GM18526 (cell line): ENCODE data around the gene PAN3.

Experiments
- POLR2A ChIP-seq: IDR thresholded peaks from 3 replicates; pipeline ENCODE4 v1.6.1; 2011; ENCODE audit not compliant: insufficient read length; ENCODE audit errors: extremely low read depth

The PAN3 gene

DNA sequence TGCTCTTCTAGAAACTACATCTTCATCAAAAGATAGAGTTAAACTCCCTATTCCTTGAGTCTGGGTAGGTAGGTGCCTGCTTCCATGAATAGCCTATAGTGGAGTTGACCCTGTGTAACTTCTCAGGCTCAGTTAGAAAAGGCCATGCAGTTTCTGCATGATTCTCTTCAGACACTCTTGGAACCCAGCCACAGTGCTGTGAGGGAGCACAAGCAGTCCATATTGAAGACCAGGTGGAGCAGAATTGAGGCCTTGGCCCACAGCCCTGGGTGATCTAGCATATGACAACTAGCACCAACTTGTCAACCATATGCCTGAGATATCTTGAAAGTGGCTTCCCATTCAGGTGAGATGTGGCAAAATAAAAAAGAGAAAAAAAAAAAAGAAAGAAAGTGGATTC lies 10.3 kb upstream of the PAN3 start:
- no peak for TF ChIP-seq POLR2A

- TF ChIP-seq POLR2A = no peak
These were observed 9.4 kb upstream of the PAN3 start for GRCh38 chr13:28128926-28129325.

- no peak for TF ChIP-seq POLR2A
These were observed 8.2 kb upstream of the PAN3 start for GRCh38 chr13:28129911-28130693.

GRCh38 chr13:28131646-28132045 lies 6.7 kb upstream of the PAN3 start:
- no peak for TF ChIP-seq POLR2A

DNA sequence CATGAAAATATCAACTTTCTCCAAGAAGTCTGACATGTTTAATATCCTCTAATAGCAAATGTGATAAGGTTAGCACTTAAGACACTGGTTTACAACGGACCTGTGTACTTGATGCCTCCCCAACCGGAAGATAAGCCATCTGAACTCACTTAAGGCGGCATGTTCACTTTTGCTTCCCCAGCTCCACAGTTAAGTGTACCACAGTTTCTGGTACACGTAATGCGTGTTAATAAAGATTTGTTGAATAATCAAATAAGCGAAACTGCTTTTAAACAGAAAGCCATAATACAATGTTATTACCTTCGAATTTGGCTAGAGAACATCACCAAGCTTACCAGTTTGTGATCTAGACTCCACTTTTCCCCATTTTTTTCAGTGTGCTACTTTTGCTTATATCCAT lies 1.4 kb upstream of the PAN3 start:
- no peak for TF ChIP-seq POLR2A

GRCh38 chr13:28137596-28137995 lies 749 bp upstream of the PAN3 start:
- no peak for TF ChIP-seq POLR2A

GRCh38 chr13:28138756-28139470 lies 568 bp downstream of the PAN3 start:
- TF ChIP-seq POLR2A = peak; percentile 63

DNA sequence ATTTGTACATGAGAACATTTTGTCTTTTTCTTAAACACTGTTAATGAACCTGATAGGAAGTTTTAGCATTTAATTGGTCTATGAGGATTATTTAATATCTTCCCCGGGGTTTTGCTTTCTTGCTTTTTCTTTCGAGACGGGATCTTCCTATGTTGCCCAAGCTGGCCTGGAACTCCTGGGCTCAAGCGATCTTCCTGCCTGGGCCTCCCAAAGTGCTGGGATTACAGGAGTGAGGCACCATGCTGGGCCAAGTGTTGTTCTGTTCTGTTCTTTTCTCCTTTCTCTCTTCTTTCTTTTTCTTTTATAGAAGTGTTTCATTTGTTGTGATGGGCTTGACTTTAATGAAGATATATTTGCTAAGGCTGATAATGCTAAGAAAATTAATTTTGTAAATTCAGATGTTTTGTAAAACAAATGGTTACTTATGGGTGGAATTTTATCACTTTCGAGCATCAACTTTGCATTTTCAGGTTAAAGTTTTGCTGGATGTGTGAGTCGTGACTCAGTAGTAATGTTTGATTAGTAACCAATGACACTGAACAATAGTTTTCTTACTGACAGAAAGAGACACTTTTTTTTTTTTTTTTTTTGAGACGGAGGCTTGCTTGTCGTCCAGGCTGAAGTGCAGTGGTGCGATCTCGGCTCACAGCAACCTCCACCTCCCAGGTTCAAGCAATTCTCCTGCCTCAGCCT lies 2.2 kb downstream of the PAN3 start:
- no peak for TF ChIP-seq POLR2A

GRCh38 chr13:28145049-28145448 lies 6.7 kb downstream of the PAN3 start:
- TF ChIP-seq POLR2A = no peak

DNA sequence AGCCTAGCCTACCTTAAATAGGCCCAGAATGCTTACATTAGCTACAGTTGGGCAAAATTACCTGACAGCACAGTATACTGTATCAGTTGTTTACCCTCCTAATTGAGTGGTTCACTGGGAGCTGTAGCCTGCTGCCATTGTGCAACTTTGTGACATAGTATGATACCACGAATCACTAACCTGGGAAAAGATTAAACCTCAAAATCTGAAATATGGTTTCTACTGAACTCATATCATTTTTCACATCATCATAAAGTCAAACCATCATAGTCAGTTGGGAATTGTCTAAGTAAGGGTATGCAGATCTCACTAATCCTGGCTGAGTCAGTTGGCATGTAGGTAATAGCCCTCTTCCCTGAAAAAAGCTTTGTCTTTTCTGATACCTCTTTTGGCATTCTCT lies 9.2 kb downstream of the PAN3 start:
- no peak for TF ChIP-seq POLR2A

DNA sequence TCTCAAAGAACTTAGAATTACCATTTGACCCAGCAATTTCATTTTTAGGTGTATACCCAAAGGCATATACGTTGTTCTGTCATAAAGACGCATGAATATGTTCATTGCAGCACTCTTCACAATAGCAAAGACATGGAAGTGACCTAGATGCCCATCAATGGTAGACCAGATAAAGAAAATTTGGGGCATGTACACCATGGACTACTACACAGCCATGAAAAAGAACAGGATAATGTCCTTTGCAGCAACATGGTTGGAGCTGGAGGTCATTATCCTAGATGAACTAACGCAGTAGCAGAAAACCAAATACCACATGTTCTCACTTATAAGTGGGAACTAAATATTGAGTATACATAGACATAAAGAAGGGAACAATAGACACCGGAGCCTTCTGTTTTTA lies 20.7 kb downstream of the PAN3 start:
- TF ChIP-seq POLR2A = no peak

GRCh38 chr13:28161370-28161769 lies 23.0 kb downstream of the PAN3 start:
- TF ChIP-seq POLR2A = no peak

DNA sequence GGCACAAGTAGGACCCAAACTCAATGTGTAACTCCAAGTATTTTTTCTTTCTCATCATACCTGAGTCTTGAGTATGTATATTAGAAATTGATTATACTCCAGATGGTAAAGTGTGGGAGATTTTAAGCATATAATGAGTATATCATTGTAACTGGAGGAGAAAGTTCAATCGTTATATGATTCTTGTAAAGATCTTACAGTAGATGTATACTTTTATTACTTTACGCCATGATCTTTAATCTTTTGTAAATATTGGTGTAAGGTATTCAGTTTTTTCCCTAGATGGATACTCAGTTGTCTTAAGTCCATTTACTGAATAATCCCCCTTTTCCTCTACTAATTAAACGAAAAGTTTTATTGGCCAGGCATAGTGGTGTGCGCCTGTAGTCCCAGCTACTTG lies 25.2 kb downstream of the PAN3 start:
- no peak for TF ChIP-seq POLR2A

DNA sequence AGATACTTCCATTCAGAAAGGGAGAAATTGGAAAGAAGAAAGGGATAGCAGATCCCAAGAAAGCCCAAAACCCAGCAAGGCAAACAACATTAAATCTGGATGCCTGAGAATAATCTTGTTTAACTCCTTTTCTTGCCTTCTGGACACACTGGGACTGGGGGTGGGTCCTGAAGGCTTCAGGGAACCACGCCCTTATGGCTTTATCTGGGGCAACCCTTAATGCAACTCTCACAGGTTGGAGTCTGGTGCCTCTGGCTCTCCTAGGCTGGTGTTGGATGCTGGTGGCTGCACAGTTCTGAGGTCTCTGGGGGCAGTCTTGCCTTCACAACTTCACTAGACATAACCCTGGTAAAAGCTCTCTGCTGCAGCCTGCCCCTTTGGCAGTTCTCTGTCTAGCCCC lies 27.9 kb downstream of the PAN3 start:
- TF ChIP-seq POLR2A = no peak

DNA sequence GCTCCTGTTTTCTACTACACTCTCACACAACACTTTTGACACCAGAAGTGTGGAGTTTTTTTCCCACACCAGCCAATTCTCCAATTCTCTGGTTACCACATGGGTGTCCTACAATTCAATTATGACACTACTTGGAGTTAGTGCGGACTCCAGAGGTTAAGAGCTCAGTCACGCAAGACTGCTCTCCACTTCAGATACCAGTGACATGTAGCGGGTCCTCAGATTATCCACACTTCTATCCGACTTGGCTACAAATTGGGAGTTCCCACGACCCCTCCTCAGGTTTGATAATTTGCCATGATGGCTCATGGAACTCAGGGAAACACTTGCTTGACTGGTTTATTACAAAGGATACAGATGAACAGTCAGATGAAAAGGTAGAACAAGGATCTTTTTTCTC lies 32.9 kb downstream of the PAN3 start:
- no peak for TF ChIP-seq POLR2A

DNA sequence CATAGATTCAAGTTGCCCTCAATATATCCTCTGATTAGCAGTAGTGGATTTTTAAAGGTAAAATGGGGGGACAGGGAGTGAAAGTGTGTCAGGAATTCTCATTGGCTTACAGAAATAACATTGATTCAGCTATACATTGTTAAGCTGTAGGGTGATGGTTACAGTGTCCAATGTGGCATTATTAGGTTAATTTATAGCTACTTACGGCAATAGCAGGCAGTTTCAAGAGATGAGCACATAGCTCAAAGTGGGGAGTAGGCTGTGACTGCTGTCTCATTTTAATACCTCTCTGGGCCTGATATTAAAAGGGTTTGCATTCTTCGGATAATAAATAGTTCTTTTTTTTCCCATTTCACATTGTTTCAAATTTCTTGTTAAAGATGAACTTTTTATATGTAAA lies 34.6 kb downstream of the PAN3 start:
- no peak for TF ChIP-seq POLR2A
